EH (cell line): ENCODE data around the gene DHRS12.

Source experiments
- DNase-seq: peaks from one replicate; pipeline ENCODE4 v3.0.0-alpha.2; 2015; ENCODE audit warnings: low read depth

DHRS12 gene

GRCh38 chr13:51808811-51809210 is 4.8 kb upstream of the DHRS12 start:
- DNase-seq, result no peak

GRCh38 chr13:51807041-51807440 is 3.1 kb upstream of the DHRS12 start:
- DNase-seq, result no peak

- peak; percentile 25 for DNase-seq
Observed at GRCh38 chr13:51806566-51806965, 2.6 kb upstream of the DHRS12 start.

- no peak for DNase-seq
Observed at GRCh38 chr13:51805925-51806324, 2.0 kb upstream of the DHRS12 start.

GRCh38 chr13:51805313-51805712 is 1.4 kb upstream of the DHRS12 start:
- no peak for DNase-seq

- no peak for DNase-seq
Observed at GRCh38 chr13:51804295-51805172, 571 bp upstream of the DHRS12 start.

- no peak for DNase-seq
Observed at GRCh38 chr13:51802631-51803418, 1.1 kb downstream of the DHRS12 start.

- DNase-seq, result peak; percentile 28
Observed at GRCh38 chr13:51801631-51802099, 2.3 kb downstream of the DHRS12 start.

- DNase-seq, result no peak
Observed at GRCh38 chr13:51800486-51800885, 3.5 kb downstream of the DHRS12 start.

- DNase-seq, result no peak
Observed at GRCh38 chr13:51799261-51799660, 4.7 kb downstream of the DHRS12 start.

GRCh38 chr13:51797664-51798488 is 6.1 kb downstream of the DHRS12 start:
- DNase-seq, result peak; percentile 60

GRCh38 chr13:51796546-51796945 is 7.4 kb downstream of the DHRS12 start:
- no peak for DNase-seq

GRCh38 chr13:51795419-51795818 is 8.5 kb downstream of the DHRS12 start:
- no peak for DNase-seq

- DNase-seq, result no peak
Observed at GRCh38 chr13:51794964-51795363, 9.0 kb downstream of the DHRS12 start.

- DNase-seq, result peak; percentile 83
Observed at GRCh38 chr13:51793570-51794271, 10.2 kb downstream of the DHRS12 start.

- DNase-seq, result no peak
Observed at GRCh38 chr13:51786425-51787265, 17.3 kb downstream of the DHRS12 start.

- DNase-seq, result peak; percentile 84
Observed at GRCh38 chr13:51785712-51786424, 18.1 kb downstream of the DHRS12 start.

- DNase-seq, result no peak
Observed at GRCh38 chr13:51784097-51784496, 19.9 kb downstream of the DHRS12 start.

GRCh38 chr13:51783428-51784094 is 20.4 kb downstream of the DHRS12 start:
- no peak for DNase-seq
